HuH-7 (cell line): Measurements from ENCODE around the gene C1orf74.
"Not testable (repeated sequence)": the region's sequence is repeated elsewhere in the genome, so short reads cannot be mapped to it uniquely, and the experiment has no call there.

Experiments
- DNase-seq: peaks from one replicate; pipeline ENCODE4 v3.0.0; 2011; ENCODE audit warnings: low spot score

C1orf74 gene

DNA sequence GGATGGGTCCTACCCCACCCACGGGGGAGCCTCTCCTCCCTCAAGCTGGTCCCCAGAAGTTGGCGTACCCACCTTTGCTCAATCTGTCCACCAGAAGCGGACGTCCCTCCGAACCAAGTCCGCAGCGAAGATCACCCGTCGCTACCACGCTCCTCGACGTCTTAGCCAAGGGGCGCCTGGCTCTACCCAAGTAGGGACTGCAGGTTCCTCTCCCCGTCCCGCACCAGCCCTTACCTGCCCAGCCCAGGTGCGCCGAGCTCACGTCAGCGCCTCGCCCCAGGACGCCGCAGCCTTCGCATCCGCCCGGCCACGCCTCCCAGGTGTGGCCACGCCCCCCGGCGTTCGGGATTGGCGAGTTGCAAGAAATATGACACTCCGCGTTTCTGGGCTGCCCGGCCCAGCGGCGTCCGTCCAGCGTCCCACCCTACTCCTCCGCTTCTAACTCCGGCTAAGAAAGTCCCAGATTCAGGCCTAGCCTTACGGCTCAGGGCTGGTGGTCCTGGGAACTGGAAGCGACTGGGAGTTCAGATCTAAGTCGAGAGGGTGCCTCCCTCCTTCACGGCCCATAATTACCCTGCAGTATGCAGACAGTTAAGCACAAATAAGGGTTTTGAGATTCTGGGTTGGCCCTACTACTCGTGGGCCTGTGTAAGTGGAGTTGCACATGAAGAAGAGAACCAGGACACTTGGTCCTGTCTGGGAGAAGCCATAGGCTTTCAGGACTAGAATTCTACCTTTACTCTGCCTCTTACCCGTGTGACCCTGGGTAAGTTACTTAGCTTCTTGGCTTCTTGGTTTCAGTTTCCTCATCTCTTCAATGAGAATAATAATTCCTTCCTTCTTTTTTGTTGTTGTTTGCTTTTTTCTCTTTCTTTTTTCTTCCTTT is 21.8 kb upstream of the C1orf74 start, which contains the start of gene IRF6:
Gene IRF6, minus strand, starts transcription at position 268 of the 886 bp plus-strand sequence. CDS start 4,729 bp downstream, outside the sequence.
- DNase-seq = no peak

DNA sequence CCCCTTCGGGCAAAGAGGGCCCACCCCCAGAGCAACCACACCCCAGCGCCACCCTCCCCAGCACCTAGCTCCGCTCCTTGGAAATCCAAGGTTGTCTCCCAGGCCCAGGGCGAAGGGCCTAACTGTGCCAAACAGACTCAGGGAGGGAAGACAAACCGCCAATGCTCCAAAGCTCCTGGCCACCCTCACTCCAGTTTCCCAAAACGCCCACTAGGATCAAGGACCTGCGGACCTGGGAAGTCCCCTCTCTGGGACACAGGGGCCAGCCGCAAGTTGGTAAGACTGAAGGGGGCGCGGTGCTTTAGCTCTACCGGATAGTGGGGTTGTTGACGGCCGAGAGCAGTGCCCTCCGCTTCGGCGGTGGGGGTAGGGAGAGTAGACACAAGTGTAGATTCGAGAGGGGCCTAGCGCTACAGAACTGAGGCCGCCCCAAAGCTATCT is 21.0 kb upstream of the C1orf74 start:
- DNase-seq = no peak

DNA sequence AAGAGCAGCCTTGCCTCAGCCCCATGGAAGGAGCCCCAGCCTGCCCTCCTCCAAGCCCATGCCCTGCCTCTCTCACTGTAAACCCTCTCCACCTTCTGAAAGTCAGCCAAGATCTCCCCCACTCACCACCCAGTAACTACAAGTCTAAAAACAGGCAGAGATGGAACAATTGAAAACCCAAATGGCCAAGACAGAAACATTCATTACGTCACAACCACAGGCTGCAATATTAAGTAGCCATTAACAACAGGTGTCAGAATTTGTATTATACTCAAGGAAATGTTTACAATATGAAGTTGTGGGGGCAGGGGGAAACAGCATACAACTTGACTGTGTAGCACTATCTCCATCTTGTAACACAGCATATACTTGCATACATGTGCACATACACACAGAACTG is 19.2 kb upstream of the C1orf74 start:
- no peak for DNase-seq

DNA sequence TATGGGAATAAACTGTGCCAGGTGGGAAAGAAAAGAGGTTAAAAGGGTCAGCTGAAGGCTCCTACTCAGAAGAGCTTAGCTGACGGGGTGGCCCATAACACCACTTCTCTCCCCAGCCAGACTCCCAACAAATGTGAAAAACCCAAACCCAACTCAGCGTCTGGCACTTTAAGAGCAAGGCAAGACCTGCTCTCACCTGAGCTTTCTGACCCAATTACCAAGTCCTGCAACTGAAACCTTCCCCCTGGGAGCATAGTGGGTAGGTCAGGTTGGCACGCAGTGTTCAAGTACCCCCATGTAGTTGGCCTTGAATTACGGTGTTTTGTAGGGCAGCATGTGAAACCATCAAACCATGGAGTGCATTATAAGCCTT is 18.4 kb upstream of the C1orf74 start:
- no peak for DNase-seq

DNA sequence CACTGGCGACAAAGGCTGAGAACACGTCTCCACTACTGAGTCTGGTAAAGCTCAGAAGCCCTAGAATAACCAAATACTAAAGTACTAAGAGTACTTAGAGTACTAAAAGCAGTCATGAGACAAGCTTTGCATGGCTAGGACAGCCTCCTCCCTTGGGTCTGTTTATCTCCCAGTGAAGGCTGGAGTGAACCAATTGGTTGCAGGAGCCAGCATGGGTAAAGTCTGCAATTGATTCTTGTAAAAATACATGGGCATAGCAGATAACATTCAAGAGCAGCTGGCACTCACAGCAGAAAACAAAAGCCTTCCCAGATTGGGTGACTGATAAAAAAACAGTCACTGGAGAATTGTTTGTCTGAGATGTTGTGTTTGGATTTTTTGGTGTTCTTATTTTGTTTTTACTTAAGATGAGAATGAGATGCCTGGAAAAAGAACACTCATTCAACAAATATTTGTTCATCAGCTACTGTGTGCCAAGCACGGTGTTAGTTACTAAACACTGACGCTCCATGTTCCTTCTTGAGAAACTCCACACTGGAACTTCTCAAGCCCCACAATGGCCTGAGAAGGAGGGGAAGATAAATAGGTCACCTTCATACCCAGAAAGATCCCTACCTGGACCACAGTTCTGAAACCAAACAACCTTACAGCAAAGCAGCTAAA is 17.9 kb upstream of the C1orf74 start:
- no peak for DNase-seq

DNA sequence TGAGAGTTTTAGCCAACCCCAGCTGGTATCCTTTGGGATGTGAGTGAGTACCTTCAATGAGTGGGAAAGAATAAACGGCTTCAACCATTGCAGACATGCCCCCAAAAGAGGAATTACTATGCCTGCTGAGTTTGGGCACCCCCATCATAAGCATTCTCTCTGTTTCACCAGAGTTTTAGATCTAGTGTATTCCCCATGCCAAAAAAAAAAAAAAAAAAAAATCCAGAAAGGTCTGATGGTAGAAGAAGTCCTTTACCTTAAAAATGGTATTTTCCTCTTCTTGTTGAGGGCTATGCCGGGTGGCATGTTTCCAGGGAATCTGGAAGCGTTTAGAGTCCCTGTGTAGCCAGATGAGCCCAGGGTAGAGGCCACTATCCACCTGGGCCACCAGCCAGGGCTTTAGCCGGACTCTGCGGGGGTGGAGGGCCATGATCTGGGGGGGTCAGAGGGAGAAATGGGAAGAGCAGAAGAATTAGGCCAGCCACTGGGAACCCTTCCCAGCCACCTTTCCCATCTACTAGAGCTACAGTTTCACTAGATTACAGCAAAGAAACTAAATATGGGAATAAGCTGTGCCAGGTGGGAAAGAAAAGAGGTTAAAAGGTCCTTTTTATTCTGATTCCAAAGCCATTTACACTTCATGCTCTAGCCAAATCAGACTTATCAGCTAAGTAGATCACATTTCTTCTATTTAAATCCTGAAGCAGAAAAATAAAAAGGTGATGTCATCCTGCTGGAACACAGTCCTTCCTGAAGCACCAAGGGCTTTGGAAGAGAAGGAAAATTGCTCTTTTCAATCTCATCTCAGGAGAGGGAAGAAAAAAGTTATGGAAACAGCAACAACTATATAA is 16.9 kb upstream of the C1orf74 start:
- no peak for DNase-seq

DNA sequence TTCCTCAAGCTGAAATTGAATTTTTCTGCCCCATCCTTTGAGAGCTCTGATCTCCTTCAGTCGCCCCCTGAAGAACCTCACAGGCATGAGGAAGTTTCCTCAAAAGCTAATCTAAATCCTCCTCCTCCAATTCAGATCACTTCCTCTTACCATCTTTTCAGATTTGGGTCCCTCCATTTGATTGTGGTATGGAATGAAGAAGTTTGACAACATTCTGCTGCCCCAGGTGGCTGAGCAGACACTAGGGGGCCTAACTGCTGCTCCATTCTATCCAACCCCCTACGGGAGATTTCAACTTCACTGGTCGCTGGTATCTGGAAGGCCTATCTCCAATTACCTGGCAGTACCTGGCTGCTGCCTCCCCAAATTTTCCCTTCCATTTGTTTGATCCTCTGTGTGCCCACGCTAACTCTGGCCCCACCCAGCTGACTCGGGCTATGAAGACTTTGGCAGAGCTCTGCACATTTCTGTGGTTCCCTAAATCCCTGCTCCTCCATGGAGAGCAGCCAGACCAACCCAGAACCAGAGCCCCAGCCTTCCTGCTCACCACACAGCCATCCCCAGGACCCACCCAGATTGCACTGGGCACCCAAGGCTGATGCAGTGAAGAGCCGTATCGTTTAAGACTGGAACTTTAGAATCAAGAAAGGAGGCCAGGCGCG is 13.8 kb upstream of the C1orf74 start:
- DNase-seq = no peak

DNA sequence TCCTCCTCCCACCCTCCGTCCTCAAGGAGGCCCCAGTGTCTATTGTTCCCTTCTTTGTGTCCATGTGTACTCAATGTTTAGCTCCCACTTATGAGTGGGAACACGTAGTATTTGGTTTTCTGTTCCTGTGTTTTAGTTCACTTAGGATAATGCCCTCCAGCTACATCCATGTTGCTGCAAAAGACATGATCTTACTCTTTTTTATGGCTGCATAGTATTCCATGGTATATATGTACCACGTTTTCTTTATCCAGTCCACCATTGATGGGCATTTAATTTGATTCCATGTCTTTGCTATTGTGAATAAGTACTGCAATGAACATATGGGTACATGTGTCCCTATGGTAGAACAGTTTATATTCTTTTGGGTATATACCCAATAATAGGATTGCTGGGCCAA is 9.4 kb upstream of the C1orf74 start:
- not testable (repeated sequence) for DNase-seq

DNA sequence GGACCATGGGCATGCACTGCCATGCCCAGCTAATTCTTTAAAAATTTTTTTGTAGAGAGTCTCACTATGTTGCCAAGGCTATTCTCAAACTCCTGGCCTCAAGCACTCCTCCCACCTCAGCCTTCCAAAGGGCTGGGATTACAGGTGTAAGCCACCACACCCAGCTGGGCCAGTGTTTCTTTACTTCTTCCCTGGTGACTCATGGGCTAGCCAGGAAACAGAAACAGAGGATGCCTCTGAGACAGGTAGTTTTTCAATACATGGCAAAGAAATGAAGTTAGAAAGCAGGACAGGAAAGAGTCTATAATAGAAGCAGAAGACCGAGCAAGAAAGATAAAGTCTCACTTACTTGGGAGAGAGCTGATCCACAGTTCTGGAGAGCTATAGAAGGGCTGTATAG is 7.6 kb upstream of the C1orf74 start:
- DNase-seq = no peak

DNA sequence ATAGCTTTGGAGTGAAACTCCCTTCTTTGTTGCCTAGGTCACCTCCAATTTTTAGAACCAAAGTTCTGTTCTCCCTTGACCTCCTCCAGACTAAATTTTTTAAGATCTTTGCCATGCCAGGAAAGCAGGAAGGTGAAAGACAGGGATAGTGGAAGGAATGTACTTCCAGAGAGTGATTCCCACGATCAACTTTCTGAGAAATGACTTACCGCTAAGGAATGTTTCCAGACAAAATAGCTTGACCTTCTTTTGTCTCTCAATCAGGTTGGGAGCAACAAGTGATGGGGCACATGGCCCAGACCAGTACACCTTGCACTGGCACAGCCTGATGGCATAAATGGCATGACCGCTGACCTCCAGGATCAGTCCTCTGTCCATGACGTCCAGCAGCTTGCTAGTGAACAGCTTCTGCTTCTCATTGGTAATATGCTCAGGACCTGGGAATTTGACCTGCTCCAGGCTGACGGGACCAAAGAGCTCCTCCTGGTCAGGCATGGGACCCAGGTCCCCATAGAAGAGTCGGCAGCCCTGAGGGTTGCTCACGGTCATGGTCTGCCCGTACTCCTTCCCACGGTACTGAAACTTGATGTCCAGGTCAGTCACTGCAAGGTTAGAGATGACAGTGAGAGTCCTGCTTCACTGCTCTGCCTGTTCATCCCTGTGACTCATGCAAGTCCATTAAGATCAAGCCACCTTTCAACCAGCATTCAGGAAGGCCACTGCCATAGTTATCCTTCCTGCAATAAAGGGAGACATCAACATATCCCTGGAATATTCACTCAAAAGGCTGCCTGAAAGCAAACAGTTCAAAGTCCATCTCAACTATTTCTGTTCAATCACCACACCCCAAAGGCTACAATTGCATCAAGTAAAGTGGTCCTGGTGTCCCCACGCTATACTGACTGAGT is 6.2 kb upstream of the C1orf74 start:
- DNase-seq = no peak

DNA sequence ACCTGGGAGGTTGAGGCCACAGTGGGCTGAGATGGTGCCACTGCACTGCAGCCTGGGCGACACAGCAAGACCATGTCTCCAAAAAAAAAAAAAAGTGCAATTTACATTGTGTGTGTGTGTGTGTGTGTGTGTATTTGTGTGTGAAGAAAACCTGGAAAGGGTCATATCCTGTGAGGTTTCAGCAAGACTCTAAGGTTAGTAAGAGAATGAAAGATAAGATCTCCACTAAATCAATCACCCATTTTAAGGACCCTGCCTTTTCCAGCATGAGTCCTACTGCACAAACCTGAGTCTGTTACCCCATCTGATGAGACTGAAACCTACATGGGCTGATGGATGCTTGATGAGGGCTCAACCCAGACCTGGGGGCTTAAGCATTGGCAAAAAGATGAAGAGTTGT is 4.9 kb upstream of the C1orf74 start:
- DNase-seq = no peak

DNA sequence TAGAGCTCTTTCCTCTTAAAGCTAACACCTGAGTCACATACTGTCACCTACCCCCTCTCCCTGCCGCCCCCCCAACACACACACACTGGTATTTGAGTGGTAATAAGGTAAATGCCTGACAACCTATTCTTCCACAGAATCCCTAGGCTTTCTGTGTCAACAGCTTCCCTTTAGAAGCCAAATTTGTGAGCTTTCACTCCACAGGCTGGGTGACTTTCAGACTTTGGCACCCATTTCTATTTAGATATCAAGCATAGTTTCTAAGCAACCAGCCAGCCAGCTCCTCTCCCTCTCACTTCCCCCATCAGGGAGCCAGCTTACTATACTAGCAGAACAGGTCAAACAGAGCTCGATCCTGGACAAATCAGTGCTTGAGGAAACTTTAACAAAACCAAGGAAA is 3.2 kb upstream of the C1orf74 start:
- DNase-seq = no peak

DNA sequence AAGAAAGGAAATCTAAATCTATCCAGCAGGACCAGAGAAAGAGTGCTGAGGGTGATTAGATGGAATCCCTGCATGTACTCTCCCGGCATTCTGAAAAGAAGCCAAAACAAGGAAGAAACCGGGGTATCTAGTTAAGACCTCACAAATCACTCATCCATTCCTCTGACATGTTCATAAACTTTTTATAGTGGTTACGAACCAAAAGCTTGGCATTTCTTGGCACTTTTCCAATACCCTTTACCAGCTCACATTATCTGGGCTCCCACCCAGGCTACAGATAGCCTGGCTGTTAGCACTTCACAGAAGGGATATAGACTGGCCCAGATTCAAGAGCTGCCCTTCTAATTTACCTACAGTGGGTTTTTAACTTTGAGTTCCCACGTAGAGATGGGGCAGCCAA is 1.8 kb upstream of the C1orf74 start:
- no peak for DNase-seq

DNA sequence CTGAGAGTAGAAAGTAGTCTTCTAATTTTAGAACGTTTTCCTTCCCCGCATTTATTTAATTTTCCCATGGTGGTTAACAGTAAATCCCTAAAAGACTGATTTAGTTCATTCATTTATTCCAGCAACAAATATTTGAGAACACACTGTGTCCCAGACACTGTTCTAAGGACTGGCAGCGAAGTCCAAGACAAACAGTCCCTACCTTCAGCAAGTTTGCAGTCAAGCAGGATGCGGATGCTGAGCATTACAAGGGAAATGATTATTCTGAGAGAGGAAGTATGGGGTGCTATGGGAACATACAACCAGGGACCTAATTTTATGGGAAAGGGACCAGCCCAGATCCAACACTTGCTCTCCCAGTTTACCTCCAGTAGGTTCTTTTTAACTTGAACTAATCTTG is 1.2 kb upstream of the C1orf74 start:
- DNase-seq = no peak

DNA sequence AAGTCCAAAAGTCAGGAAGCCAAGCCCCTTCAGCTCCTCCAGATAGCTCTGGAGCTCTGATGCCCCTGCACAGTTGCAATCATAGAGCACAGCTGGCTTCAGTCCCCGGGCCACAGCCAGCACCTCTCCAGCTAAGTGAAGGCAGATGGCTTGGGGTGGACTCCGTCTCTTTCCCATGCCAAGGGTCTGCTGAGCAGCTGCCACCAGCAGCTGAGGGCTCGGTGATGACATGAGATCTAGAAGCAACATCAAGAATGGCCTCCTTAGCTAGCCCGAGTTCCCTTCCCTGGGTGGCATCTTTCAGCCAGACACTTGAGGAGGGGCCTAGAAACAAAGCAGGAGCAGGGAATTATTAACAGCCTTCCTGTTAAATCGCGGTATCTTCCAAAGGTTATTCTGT is 973 bp downstream of the C1orf74 start:
- no peak for DNase-seq

DNA sequence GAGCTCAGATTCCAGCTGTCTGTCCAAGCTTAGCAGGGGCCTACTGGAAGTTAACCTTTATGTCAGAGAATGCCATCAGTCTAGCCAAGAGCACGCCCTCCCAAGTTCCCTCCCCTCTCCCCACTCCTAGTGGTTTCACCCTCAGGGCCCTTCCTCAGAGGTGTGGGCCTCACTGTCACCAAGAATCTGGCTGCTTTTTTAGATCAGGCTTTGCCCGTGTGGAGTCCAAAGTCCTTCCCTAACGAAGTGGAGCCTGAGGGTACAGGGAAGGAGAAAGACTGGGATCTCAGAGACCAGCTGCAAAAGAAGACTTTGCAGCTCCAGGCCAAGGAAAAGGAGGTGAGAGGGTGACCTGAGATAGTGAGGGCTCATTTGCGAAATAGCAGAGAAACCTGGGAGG is 4.1 kb downstream of the C1orf74 start:
- no peak for DNase-seq

DNA sequence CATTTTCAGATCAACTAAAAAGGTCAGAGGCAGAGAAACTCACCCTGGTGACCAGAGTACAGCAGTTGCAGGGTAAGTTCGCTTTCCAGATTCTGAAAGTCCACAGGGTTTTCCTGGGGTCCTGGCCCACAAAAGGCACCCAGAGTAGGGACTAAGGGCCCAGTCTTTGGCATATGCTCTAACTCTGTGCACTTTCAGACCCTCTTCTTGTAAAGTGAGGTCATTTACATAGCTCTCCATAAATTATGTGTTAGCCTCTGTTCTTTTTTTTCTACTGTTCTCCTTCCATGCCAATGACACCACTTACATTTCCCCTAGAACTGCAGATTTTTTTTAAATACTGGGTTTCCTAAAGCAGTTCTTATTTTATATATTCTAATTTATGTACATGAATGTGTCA is 6.3 kb downstream of the C1orf74 start:
- DNase-seq = no peak

DNA sequence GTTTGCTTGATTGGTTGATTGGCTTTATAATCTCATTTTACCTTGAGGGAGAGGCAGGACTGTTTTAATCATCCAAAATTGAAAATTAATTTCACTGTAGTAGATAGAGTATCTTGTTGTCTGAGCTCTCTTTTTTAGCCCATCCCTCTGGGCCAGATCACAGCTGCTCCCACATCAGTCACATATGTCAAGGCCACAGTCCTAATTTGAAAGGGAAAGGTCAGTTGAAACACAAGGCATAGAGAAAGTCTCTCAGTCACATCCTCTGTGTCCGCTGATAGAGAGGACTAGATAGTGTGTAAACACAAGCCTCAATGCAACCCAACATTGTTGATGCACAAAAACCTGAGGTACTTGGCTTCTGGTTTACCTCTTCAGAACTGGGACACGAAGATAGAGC is 6.8 kb downstream of the C1orf74 start:
- no peak for DNase-seq

DNA sequence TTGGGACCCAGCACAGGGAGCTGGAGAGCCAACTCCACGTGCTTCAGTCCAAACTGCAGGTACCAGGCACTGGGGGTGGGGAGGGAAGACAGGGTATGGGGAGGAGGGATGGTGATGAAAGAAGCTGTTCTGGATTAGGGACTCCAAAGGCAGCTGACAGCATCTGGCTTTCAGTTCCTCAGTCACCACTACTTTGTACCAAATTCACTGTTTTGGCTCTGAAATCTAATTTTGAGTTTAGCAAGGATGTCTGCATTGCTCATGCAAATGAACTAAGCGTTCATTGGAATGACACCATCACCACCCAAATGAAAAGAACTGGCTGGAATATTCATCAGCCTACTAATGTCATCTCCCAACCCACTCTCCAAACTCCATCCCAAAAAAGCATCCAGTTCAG is 8.7 kb downstream of the C1orf74 start:
- DNase-seq = no peak

DNA sequence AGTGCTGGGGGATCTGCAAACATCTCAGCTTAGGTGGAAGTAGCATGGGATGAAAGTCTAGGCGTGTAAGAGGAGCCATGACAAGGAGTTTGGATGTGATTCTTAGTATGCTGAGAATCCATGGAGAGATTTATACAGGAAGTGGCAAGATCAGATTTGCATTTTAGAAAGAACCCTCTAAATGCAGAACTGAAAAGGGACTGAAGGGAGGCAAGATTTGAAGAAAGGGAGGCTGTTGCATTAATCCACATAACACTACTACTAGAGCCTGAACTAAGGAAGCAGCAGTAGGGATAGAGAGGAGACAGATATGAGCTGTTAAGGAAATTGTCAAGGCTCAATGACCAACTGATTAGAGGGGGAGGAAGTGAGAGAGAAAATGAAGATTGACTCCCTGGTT is 9.8 kb downstream of the C1orf74 start:
- no peak for DNase-seq

DNA sequence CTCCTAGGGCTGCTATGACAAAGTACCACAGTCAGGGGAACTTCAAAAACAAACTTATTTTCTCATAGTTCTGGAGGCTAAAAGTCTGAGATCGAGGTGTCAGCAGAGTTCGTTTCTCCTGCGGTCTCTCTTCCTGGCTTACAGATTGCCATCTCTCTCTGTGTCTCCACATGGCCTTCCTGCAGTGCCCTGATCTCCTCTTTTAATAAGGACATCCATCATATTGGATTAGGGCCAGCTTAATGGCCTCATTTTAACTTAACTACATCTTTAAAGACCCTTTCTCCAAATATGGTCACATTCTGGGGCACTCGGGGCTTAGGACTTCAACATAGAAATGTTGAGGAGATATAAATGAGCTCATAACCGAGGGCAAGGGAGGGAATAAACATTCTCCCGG is 12.2 kb downstream of the C1orf74 start:
- no peak for DNase-seq
